ENCODE data around the gene UGT3A1.
"Not testable (repeated sequence)": the region's sequence is repeated elsewhere in the genome, so short reads cannot be mapped to it uniquely, and the experiment has no call there.

The UGT3A1 gene

GRCh38 chr5:35990941-35991611 is at the start of gene UGT3A1:
TSS of gene UGT3A1 (minus strand) at chr5:35991390. CDS start at chr5:35991240, 150 bp downstream.
- Histone ChIP-seq H3K36me3 (ENCODE audit: insufficient read depth, low read length) (no peaks in the 10 kb centered on the region), H3K9ac (ENCODE audit: low read depth, low read length) (peak within 1 kb of the TSS; percentile 44; the same call in 1 of the 2 replicates), H3K4me1 (ENCODE audit: insufficient read depth, low read length) (0 out of 2 replicates have a peak, but pooled peaks cover 3% of the 10 kb centered on the region), H3K9me3 (ENCODE audit: control insufficient read depth, insufficient read depth, low read length) (no peaks in the 10 kb centered on the region)

GRCh38 chr5:36035696-36036095 is 44.5 kb upstream of the UGT3A1 start:
- H3K9ac ChIP-seq (ENCODE audit: low read depth, low read length) = no peak overlapping the region
- no peaks in the 10 kb centered on the region for H3K9me3 ChIP-seq (ENCODE audit: control insufficient read depth, insufficient read depth, low read length)
- no peaks in the 10 kb centered on the region for H3K36me3 ChIP-seq (ENCODE audit: insufficient read depth, low read length)
- H3K4me1 ChIP-seq (ENCODE audit: insufficient read depth, low read length) = peaks cover 3% of the 10 kb centered on the region

GRCh38 chr5:36034536-36035134 is 43.4 kb upstream of the UGT3A1 start:
- not testable (repeated sequence) for H3K4me1 ChIP-seq (ENCODE audit: insufficient read depth, low read length); H3K36me3 ChIP-seq (ENCODE audit: insufficient read depth, low read length); H3K9ac ChIP-seq (ENCODE audit: low read depth, low read length); H3K9me3 ChIP-seq (ENCODE audit: control insufficient read depth, insufficient read depth, low read length)

- Histone ChIP-seq H3K9me3 (ENCODE audit: control insufficient read depth, insufficient read depth, low read length) (no peaks in the 10 kb centered on the region), H3K9ac (ENCODE audit: low read depth, low read length) (no peak overlapping the region), H3K4me1 (ENCODE audit: insufficient read depth, low read length) (no peaks in the 10 kb centered on the region), H3K36me3 (ENCODE audit: insufficient read depth, low read length) (no peaks in the 10 kb centered on the region)
Observed at GRCh38 chr5:36033486-36033885, 42.3 kb upstream of the UGT3A1 start.

- Histone ChIP-seq H3K9ac (ENCODE audit: low read depth, low read length) (no peak overlapping the region), H3K9me3 (ENCODE audit: control insufficient read depth, insufficient read depth, low read length) (no peaks in the 10 kb centered on the region), H3K4me1 (ENCODE audit: insufficient read depth, low read length) (no peaks in the 10 kb centered on the region), H3K36me3 (ENCODE audit: insufficient read depth, low read length) (no peaks in the 10 kb centered on the region)
Observed at GRCh38 chr5:36033047-36033446, 41.9 kb upstream of the UGT3A1 start.

- no peaks in the 10 kb centered on the region for H3K4me1 ChIP-seq (ENCODE audit: insufficient read depth, low read length)
- H3K36me3 ChIP-seq (ENCODE audit: insufficient read depth, low read length) = no peaks in the 10 kb centered on the region
- H3K9ac ChIP-seq (ENCODE audit: low read depth, low read length) = no peak overlapping the region
- H3K9me3 ChIP-seq (ENCODE audit: control insufficient read depth, insufficient read depth, low read length) = no peaks in the 10 kb centered on the region
Observed at GRCh38 chr5:36031223-36031622, 40.0 kb upstream of the UGT3A1 start.

- no peaks in the 10 kb centered on the region for H3K36me3 ChIP-seq (ENCODE audit: insufficient read depth, low read length)
- H3K4me1 ChIP-seq (ENCODE audit: insufficient read depth, low read length) = no peaks in the 10 kb centered on the region
- H3K9me3 ChIP-seq (ENCODE audit: control insufficient read depth, insufficient read depth, low read length) = no peaks in the 10 kb centered on the region
- H3K9ac ChIP-seq (ENCODE audit: low read depth, low read length) = no peak overlapping the region
Observed at GRCh38 chr5:36029914-36030313, 38.7 kb upstream of the UGT3A1 start.

- Histone ChIP-seq H3K9me3 (ENCODE audit: control insufficient read depth, insufficient read depth, low read length) (no peaks in the 10 kb centered on the region), H3K4me1 (ENCODE audit: insufficient read depth, low read length) (no peaks in the 10 kb centered on the region), H3K36me3 (ENCODE audit: insufficient read depth, low read length) (no peaks in the 10 kb centered on the region), H3K9ac (ENCODE audit: low read depth, low read length) (no peak overlapping the region)
Observed at GRCh38 chr5:36028816-36029465, 37.8 kb upstream of the UGT3A1 start.

- no peak overlapping the region for H3K9ac ChIP-seq (ENCODE audit: low read depth, low read length)
- H3K4me1 ChIP-seq (ENCODE audit: insufficient read depth, low read length) = no peaks in the 10 kb centered on the region
- H3K9me3 ChIP-seq (ENCODE audit: control insufficient read depth, insufficient read depth, low read length) = no peaks in the 10 kb centered on the region
- no peaks in the 10 kb centered on the region for H3K36me3 ChIP-seq (ENCODE audit: insufficient read depth, low read length)
Observed at GRCh38 chr5:36027711-36028110, 36.5 kb upstream of the UGT3A1 start.

GRCh38 chr5:36026706-36027465 is 35.7 kb upstream of the UGT3A1 start:
- no peak overlapping the region for H3K9ac ChIP-seq (ENCODE audit: low read depth, low read length)
- no peaks in the 10 kb centered on the region for H3K36me3 ChIP-seq (ENCODE audit: insufficient read depth, low read length)
- H3K9me3 ChIP-seq (ENCODE audit: control insufficient read depth, insufficient read depth, low read length) = no peaks in the 10 kb centered on the region
- H3K4me1 ChIP-seq (ENCODE audit: insufficient read depth, low read length) = no peaks in the 10 kb centered on the region

- not testable (repeated sequence) for H3K4me1 ChIP-seq (ENCODE audit: insufficient read depth, low read length); H3K36me3 ChIP-seq (ENCODE audit: insufficient read depth, low read length); H3K9me3 ChIP-seq (ENCODE audit: control insufficient read depth, insufficient read depth, low read length)
Observed at GRCh38 chr5:36022246-36022645, 31.1 kb upstream of the UGT3A1 start.

GRCh38 chr5:36019584-36019983 is 28.4 kb upstream of the UGT3A1 start:
- not testable (repeated sequence) for H3K9me3 ChIP-seq (ENCODE audit: control insufficient read depth, insufficient read depth, low read length); H3K4me1 ChIP-seq (ENCODE audit: insufficient read depth, low read length); H3K36me3 ChIP-seq (ENCODE audit: insufficient read depth, low read length); H3K9ac ChIP-seq (ENCODE audit: low read depth, low read length)

More at GRCh38 chr5:36022246-36022645, 31.1 kb upstream of the UGT3A1 start:
- H3K9ac ChIP-seq (ENCODE audit: low read depth, low read length) = not testable (repeated sequence)

- no peaks in the 10 kb centered on the region for H3K36me3 ChIP-seq (ENCODE audit: insufficient read depth, low read length)
- no peak overlapping the region for H3K9ac ChIP-seq (ENCODE audit: low read depth, low read length)
- no peaks in the 10 kb centered on the region for H3K4me1 ChIP-seq (ENCODE audit: insufficient read depth, low read length)
- peaks cover 14% of the 10 kb centered on the region for H3K9me3 ChIP-seq (ENCODE audit: control insufficient read depth, insufficient read depth, low read length)
Observed at GRCh38 chr5:36017622-36018021, 26.4 kb upstream of the UGT3A1 start.

- H3K36me3 ChIP-seq (ENCODE audit: insufficient read depth, low read length) = no peaks in the 10 kb centered on the region
- H3K4me1 ChIP-seq (ENCODE audit: insufficient read depth, low read length) = no peaks in the 10 kb centered on the region
- no peak overlapping the region for H3K9ac ChIP-seq (ENCODE audit: low read depth, low read length)
- H3K9me3 ChIP-seq (ENCODE audit: control insufficient read depth, insufficient read depth, low read length) = peaks cover 16% of the 10 kb centered on the region
Observed at GRCh38 chr5:36017004-36017403, 25.8 kb upstream of the UGT3A1 start.

All from ES-I3 (cell line).